ENCODE measurements around the gene HYPK.

HYPK gene, protein sequence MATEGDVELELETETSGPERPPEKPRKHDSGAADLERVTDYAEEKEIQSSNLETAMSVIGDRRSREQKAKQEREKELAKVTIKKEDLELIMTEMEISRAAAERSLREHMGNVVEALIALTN

DNA sequence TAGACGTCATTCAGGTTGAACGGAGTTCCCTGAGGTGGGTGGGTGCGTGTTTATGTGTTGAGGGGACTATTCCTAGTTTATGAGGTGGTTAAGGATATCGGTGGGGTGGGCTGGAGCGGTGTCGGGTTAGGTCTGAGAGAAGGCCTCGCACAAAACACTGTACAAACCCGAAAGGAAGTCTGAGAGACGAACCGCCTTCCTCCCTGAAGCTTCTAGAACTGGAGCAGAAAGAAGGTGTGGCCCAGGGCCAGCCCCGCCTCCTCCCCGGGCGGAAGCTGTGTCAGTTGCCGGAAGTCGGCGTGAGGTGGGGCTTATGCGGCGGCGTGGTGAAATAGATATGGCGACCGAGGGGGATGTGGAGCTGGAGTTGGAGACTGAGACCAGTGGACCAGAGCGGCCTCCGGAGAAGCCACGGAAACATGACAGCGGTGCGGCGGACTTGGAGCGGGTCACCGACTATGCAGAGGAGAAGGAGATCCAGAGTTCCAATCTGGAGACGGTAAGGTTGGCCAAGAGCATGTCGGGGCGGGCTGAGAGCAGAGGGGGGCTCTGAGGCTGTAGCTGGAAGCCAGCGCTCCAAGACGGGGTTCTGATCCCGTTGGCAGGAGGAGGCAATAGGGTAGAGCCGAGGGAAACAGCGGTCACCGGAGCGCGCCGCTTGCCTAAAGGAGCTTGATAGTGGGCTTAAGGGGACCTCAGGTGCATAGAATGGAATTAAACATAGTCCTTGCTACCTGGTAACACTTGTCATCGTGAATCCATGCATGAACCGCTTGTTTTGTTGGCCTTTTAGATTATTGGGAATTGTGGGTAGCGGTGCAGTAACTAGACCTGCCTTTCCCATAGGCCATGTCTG lies at the start of gene HYPK:
Gene HYPK (plus strand): TSS at position 314 of the 856 bp plus-strand sequence. CDS start 24 bp downstream, at position 338.
- no peak for TF ChIP-seq CTCF (IDR thresholded peaks at IDR 0.05; ENCODE audit: low read depth, low read length)
- peak; percentile 87 for DNase-seq (ENCODE audit: low read depth, low spot score)
- peak within 1 kb of the TSS; percentile 98 for H3K4me3 ChIP-seq (ENCODE audit: low read depth, low read length)
- in situ Hi-C loops (cut with HindIII; ENCODE audit: low sequenced_read_pairs): no loop called here

- no peak for DNase-seq (ENCODE audit: low read depth, low spot score)
- TF ChIP-seq CTCF (IDR thresholded peaks at IDR 0.05; ENCODE audit: low read depth, low read length): no peak
- in situ Hi-C loops (cut with HindIII; ENCODE audit: low sequenced_read_pairs): no loop called here
- no peak overlapping the region for H3K4me3 ChIP-seq (ENCODE audit: low read depth, low read length)
Observed at GRCh38 chr15:43751885-43752284, 48.5 kb upstream of the HYPK start.

- no peak for TF ChIP-seq CTCF (IDR thresholded peaks at IDR 0.05; ENCODE audit: low read depth, low read length)
- peak; percentile 16 for DNase-seq (ENCODE audit: low read depth, low spot score)
- in situ Hi-C loops (cut with HindIII; ENCODE audit: low sequenced_read_pairs): no loop called here
- H3K4me3 ChIP-seq (ENCODE audit: low read depth, low read length): no peak overlapping the region
Observed at GRCh38 chr15:43762824-43763223, 37.6 kb upstream of the HYPK start.

DNA sequence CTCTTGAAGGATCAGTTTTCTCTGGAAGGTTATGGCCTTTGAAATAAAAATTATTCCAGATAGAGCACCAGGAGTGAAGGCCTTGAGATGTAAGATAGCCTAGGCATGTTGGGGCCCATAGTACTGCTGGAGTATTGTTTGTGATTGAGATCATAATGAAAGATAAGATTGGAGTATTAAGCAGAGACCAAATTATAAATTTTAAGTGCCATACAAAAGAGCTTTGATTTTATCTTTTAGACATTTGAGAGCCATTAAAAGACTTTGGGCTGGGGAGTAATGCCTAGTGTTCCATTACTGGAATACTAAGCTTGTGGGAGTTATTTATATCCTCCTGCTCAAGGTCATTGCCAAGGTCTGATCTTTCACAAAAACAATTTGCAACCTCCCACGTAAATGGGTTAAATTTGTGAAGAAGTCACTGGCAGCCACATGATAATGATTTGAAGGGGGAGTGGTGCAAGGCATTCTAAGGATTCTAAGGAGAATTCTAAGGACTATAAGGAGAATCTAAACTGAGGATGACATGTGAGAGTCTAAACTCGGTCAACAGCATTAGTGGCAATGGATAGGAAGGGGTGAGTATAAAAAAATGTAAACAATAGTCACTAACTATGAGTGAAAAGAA lies 36.5 kb upstream of the HYPK start:
- no peak for TF ChIP-seq CTCF (IDR thresholded peaks at IDR 0.05; ENCODE audit: low read depth, low read length)
- in situ Hi-C loops (cut with HindIII; ENCODE audit: low sequenced_read_pairs): no loop called here
- no peak overlapping the region for H3K4me3 ChIP-seq (ENCODE audit: low read depth, low read length)
- no peak for DNase-seq (ENCODE audit: low read depth, low spot score)

GRCh38 chr15:43769584-43770228 lies 30.7 kb upstream of the HYPK start:
- peak; percentile 95 for TF ChIP-seq CTCF (IDR thresholded peaks at IDR 0.05; ENCODE audit: low read depth, low read length)
- H3K4me3 ChIP-seq (ENCODE audit: low read depth, low read length): no peak overlapping the region
- in situ Hi-C loops (cut with HindIII; ENCODE audit: low sequenced_read_pairs): no loop called here
- DNase-seq (ENCODE audit: low read depth, low spot score): peak; percentile 58

GRCh38 chr15:43771816-43772215 lies 28.6 kb upstream of the HYPK start:
- in situ Hi-C loops (cut with HindIII; ENCODE audit: low sequenced_read_pairs): no loop called here

More at GRCh38 chr15:43771816-43772215, 28.6 kb upstream of the HYPK start:
- H3K4me3 ChIP-seq (ENCODE audit: low read depth, low read length): no peak overlapping the region
- no peak for TF ChIP-seq CTCF (IDR thresholded peaks at IDR 0.05; ENCODE audit: low read depth, low read length)
- no peak for DNase-seq (ENCODE audit: low read depth, low spot score)
